ENCODE data around the gene OR2W3.

Gene OR2W3

GRCh38 chr1:247905181-247905580 is 9.8 kb downstream of the OR2W3 start:
- no peaks in the 10 kb centered on the region for H3K36me3 ChIP-seq (ENCODE audit: control insufficient read depth in 2 of 2, insufficient read depth in 1 of 2, low read length in 2 of 2)
- TF ChIP-seq SETDB1 (IDR thresholded peaks at IDR 0.05; ENCODE audit: insufficient read length, low read length): no peak
- TF ChIP-seq PRDM10 (tag by site-specific recombination; IDR thresholded peaks at IDR 0.05): no peak
- no peak for TF ChIP-seq YY1 (tag by site-specific recombination; IDR thresholded peaks at IDR 0.05)
- TF ChIP-seq ZNF211 (tag by site-specific recombination; IDR thresholded peaks at IDR 0.05; ENCODE audit: low read depth): no peak
- no peak for TF ChIP-seq ZNF37A (tag by site-specific recombination; IDR thresholded peaks at IDR 0.05)
- TF ChIP-seq ZFHX2 (tag by site-specific recombination; conservative IDR thresholded peaks at IDR 0.05): no peak
- TF ChIP-seq ZNF513 (tag by site-specific recombination; IDR thresholded peaks at IDR 0.05): no peak
- no peak for TF ChIP-seq ZFP3 (tag by site-specific recombination; IDR thresholded peaks at IDR 0.05; ENCODE audit: low read depth)
- TF ChIP-seq ZNF610 (tag by site-specific recombination; IDR thresholded peaks at IDR 0.05; ENCODE audit: borderline replicate concordance): no peak
- no peaks in the 10 kb centered on the region for H3K4me1 ChIP-seq (ENCODE audit: control insufficient read depth, insufficient read depth, low read length)
- no peak overlapping the region for H3K4me3 ChIP-seq (ENCODE audit: low read depth, low read length)
- no peaks in the 10 kb centered on the region for H3K9me3 ChIP-seq (ENCODE audit: control insufficient read depth, insufficient read depth, low read depth, low read length)
- CTCF ChIA-PET: no interaction called here
- POLR2A ChIA-PET: no interaction called here
- no peak overlapping the region for H3K27ac ChIP-seq (ENCODE audit: extremely low read depth, low read depth, low read length)

GRCh38 chr1:247905910-247906503 is 10.6 kb downstream of the OR2W3 start:
- ChIA-PET CTCF (no interaction called here), POLR2A (no interaction called here)
- Histone ChIP-seq H3K4me3 (ENCODE audit: low read depth, low read length) (no peak overlapping the region), H3K27ac (ENCODE audit: extremely low read depth, low read depth, low read length) (no peak overlapping the region), H3K36me3 (ENCODE audit: control insufficient read depth in 2 of 2, insufficient read depth in 1 of 2, low read length in 2 of 2) (no peaks in the 10 kb centered on the region), H3K9me3 (ENCODE audit: control insufficient read depth, insufficient read depth, low read depth, low read length) (no peaks in the 10 kb centered on the region), H3K4me1 (ENCODE audit: control insufficient read depth, insufficient read depth, low read length) (no peaks in the 10 kb centered on the region)
- TF ChIP-seq REST (tag by site-specific recombination; IDR thresholded peaks at IDR 0.05): no peak

- no peaks in the 10 kb centered on the region for H3K36me3 ChIP-seq (ENCODE audit: control insufficient read depth in 2 of 2, insufficient read depth in 1 of 2, low read length in 2 of 2)
- H3K27ac ChIP-seq (ENCODE audit: extremely low read depth, low read depth, low read length): no peak overlapping the region
- H3K4me3 ChIP-seq (ENCODE audit: low read depth, low read length): no peak overlapping the region
- H3K4me1 ChIP-seq (ENCODE audit: control insufficient read depth, insufficient read depth, low read length): no peaks in the 10 kb centered on the region
- H3K9me3 ChIP-seq (ENCODE audit: control insufficient read depth, insufficient read depth, low read depth, low read length): no peaks in the 10 kb centered on the region
- ChIA-PET POLR2A (no interaction called here), CTCF (no interaction called here)
- TF ChIP-seq OSR2 (tag by site-specific recombination; IDR thresholded peaks at IDR 0.05) (no peak), ZBTB1 (tag by site-specific recombination; IDR thresholded peaks at IDR 0.05) (no peak), ZNF677 (tag by site-specific recombination; IDR thresholded peaks at IDR 0.05) (no peak), ZNF426 (tag by site-specific recombination; IDR thresholded peaks at IDR 0.05) (no peak), ZNF654 (tag by site-specific recombination; IDR thresholded peaks at IDR 0.05; ENCODE audit: low read depth) (no peak), ZNF391 (tag by site-specific recombination; IDR thresholded peaks at IDR 0.05; ENCODE audit: borderline replicate concordance, low read depth) (no peak), OVOL3 (tag by site-specific recombination; IDR thresholded peaks at IDR 0.05) (no peak), TRIM28 (IDR thresholded peaks at IDR 0.05; ENCODE audit: borderline replicate concordance, low read length) (no peak), ZNF169 (tag by site-specific recombination; IDR thresholded peaks at IDR 0.05) (no peak), EGR2 (tag by site-specific recombination; IDR thresholded peaks at IDR 0.05; ENCODE audit: low read depth) (no peak), ZNF645 (tag by site-specific recombination; IDR thresholded peaks at IDR 0.05) (no peak), ZNF121 (tag by site-specific recombination; IDR thresholded peaks at IDR 0.05) (no peak)
Measured at GRCh38 chr1:247906504-247907047, 11.2 kb downstream of the OR2W3 start.

Measured in HEK293 (cell line).